Endothelial cell of umbilical vein (primary cell): ENCODE results near the gene DCC. TPM values are rescaled to one million over a fixed set of nuclear protein-coding genes. Genes with fewer than 3 reads are reported as not detected.
A peak's percentile ranks its signal among the peaks of the same experiment; 100 is the strongest.

Source experiments
- Bru-seq: library from RNA; stranded (reverse); fragments of 400-500 nt; gene quantifications from one replicate; lab custom pipeline; 2021; lab: Mats Ljungman, UMichigan
- BruChase-seq, 2 experiments: library from RNA; stranded (reverse); fragments of 400-500 nt; gene quantifications; one replicate each; lab custom pipeline; 2021; lab: Mats Ljungman, UMichigan
- BruUV-seq: library from RNA; stranded (reverse); fragments of 400-500 nt; replicated peaks from 2 replicates; lab custom pipeline; 2021; lab: Mats Ljungman, UMichigan
- CTCF ChIA-PET: fragments of 300-600, 350-600 bp; sonication (Branson Sonifier 250); formaldehyde crosslinking; loops from one replicate; lab custom pipeline; 2021; ENCODE audit warnings: antibody characterized with exemption, inconsistent platforms; lab: Charles Lee
- POLR2A ChIA-PET: fragments of 300-600, 350-600 bp; sonication (Branson Sonifier 250); formaldehyde crosslinking; loops from one replicate; lab custom pipeline; 2021; ENCODE audit warnings: antibody characterized with exemption, inconsistent platforms; lab: Charles Lee
- DNase-seq: peaks from one replicate; pipeline ENCODE4 v3.0.0-alpha.2; 2011; ENCODE audit warnings: low read depth, low spot score
- FAIRE-seq: peaks from 2 replicates; lab custom pipeline; 2011; peaks lifted over from hg19 to GRCh38; lab: Jason Lieb, UNC
- H2AFZ ChIP-seq: 2 replicates; pipeline ENCODE4 v1.6.0; 2012; ENCODE audit warnings: low read depth, low read length, control low read depth, inconsistent platforms
- H3K27ac ChIP-seq: 2 replicates; pipeline ENCODE4 v1.5.1; 2011; ENCODE audit warnings: low read depth, mild to moderate bottlenecking, control low read depth, low read length, moderate library complexity; ENCODE audit not compliant: insufficient read depth
- H3K27me3 ChIP-seq, 2 experiments: 2 replicates each; pipeline versions ENCODE4 v1.6.0 to v1.6.1; 2011; ENCODE audit warnings: low read length in 2 of 2, mixed read lengths in 1 of 2; ENCODE audit not compliant: control insufficient read depth in 2 of 2, insufficient read depth in 2 of 2
- H3K36me3 ChIP-seq, 2 experiments: 2 replicates in 1 of 2; 3 replicates in 1 of 2; pipeline ENCODE4 v1.5.1; 2011; ENCODE audit warnings: low read length in 2 of 2, mild to moderate bottlenecking in 1 of 2, moderate library complexity in 1 of 2; ENCODE audit not compliant: control insufficient read depth in 2 of 2, insufficient read depth in 2 of 2; ENCODE audit errors: extremely low read depth in 1 of 2
- H3K4me1 ChIP-seq: 3 replicates; pipeline ENCODE4 v1.5.1; 2011; ENCODE audit warnings: mild to moderate bottlenecking, low read length; ENCODE audit not compliant: control insufficient read depth, insufficient read depth; ENCODE audit errors: extremely low read depth
- H3K4me2 ChIP-seq: 2 replicates; pipeline ENCODE4 v1.6.1; 2011; ENCODE audit warnings: low read length, control low read depth, mixed read lengths; ENCODE audit not compliant: insufficient read depth
- H3K4me3 ChIP-seq, 3 experiments: fragments of 200-600 bp in 1 of 3; sonication (generic), shearing (Covaris generic) in 1 of 3; replicated peaks in 1 of 3; 2 replicates each; pipeline ENCODE4 v1.5.1; 2011 to 2016; ENCODE audit warnings: control low read depth in 3 of 3, low read length in 3 of 3, mild to moderate bottlenecking in 2 of 3, inconsistent platforms in 1 of 3, low read depth in 1 of 3, moderate library complexity in 1 of 3; ENCODE audit not compliant: insufficient read depth in 1 of 3
- H3K79me2 ChIP-seq: 2 replicates; pipeline ENCODE4 v1.6.0; 2012; ENCODE audit warnings: low read length, inconsistent platforms; ENCODE audit not compliant: control insufficient read depth, insufficient read depth
- H3K9ac ChIP-seq: replicated peaks from 2 replicates; pipeline ENCODE3; 2011; ENCODE audit warnings: low read length, control low read depth; ENCODE audit not compliant: insufficient read depth; ENCODE audit errors: extremely low read depth
- H3K9me1 ChIP-seq: replicated peaks from 3 replicates; pipeline ENCODE4 v1.6.0; 2011; ENCODE audit warnings: mild to moderate bottlenecking, low read length; ENCODE audit not compliant: control insufficient read depth, insufficient read depth; ENCODE audit errors: extremely low read depth
- H3K9me3 ChIP-seq: replicated peaks from 2 replicates; pipeline ENCODE4 v1.5.1; 2012; ENCODE audit warnings: low read length, inconsistent platforms; ENCODE audit not compliant: control insufficient read depth, insufficient read depth
- H4K20me1 ChIP-seq: replicated peaks from 2 replicates; pipeline ENCODE3; 2011; ENCODE audit warnings: mild to moderate bottlenecking, low read length; ENCODE audit not compliant: control insufficient read depth, insufficient read depth; ENCODE audit errors: extremely low read depth
- EZH2 ChIP-seq: IDR thresholded peaks from 2 replicates; pipeline ENCODE4 v1.6.1; 2012; ENCODE audit warnings: borderline replicate concordance, low read depth, mild to moderate bottlenecking, moderate library complexity, low read length, inconsistent platforms; ENCODE audit not compliant: severe bottlenecking
- FOS ChIP-seq: IDR thresholded peaks from 2 replicates; pipeline ENCODE4 v1.6.1; 2011; ENCODE audit warnings: mild to moderate bottlenecking, low read length, moderate library complexity, borderline replicate concordance; ENCODE audit not compliant: insufficient read depth
- GATA2 ChIP-seq: IDR thresholded peaks from 2 replicates; pipeline ENCODE4 v1.7.0; 2011; ENCODE audit warnings: low read depth, mild to moderate bottlenecking, moderate library complexity, mixed read lengths, low read length; ENCODE audit not compliant: insufficient read length, insufficient read depth
- JUN ChIP-seq: IDR thresholded peaks from 2 replicates; pipeline ENCODE4 v1.6.1; 2011; ENCODE audit warnings: borderline replicate concordance, low read depth; ENCODE audit not compliant: insufficient read length, insufficient read depth
- MAX ChIP-seq: IDR thresholded peaks from 2 replicates; pipeline ENCODE4 v1.6.1; 2011; ENCODE audit not compliant: insufficient read depth, insufficient read length
- MYC ChIP-seq: IDR thresholded peaks from one replicate; pipeline ENCODE4 v1.6.1; 2011; ENCODE audit warnings: mild to moderate bottlenecking, low read depth, low read length
- POLR2A ChIP-seq: IDR thresholded peaks from 2 replicates; pipeline ENCODE4 v1.6.1; 2012; ENCODE audit warnings: low read depth, mild to moderate bottlenecking, control low read depth, low read length
- POLR2AphosphoS5 ChIP-seq: IDR thresholded peaks from 2 replicates; pipeline ENCODE4 v1.6.1; 2012; ENCODE audit warnings: low read depth, mild to moderate bottlenecking, control low read depth, low read length, moderate library complexity; ENCODE audit not compliant: insufficient read depth
- dilution Hi-C: fragments of 300-500 bp; cut with MboI; formaldehyde crosslinking; loops from one replicate; pipeline ENCODE4 v1.15.0; 2019; ENCODE audit warnings: low sequenced_read_pairs; ENCODE audit not compliant: extremely low pct_ligation_motif_present
- intact Hi-C: fragments of 100-400 bp; cut with micrococcal nuclease; formaldehyde crosslinking; loops from one replicate; pipeline ENCODE4 v1.10.0; 2022
- long read RNA-seq: library from polyadenylated mRNA; stranded (forward); transcript quantifications from one replicate; pipeline ENCODE4 v2.0.0, GENCODE V29; 2021
- polyA minus RNA-seq, 3 experiments: library from RNA; depleted of rRNA, polyadenylated mRNA; stranded (reverse); fragments of >200 nt; gene quantifications; 1 replicate in 1 of 3; 2 replicates in 2 of 3; pipeline ENCODE4 v1.2.3, GENCODE V29; 2011
- polyA plus RNA-seq, 4 experiments: library from polyadenylated mRNA; depleted of rRNA in 3 of 4; stranded (reverse) in 3 of 4; unstranded in 1 of 4; fragments of >200 nt; gene quantifications; 2 replicates each; pipeline versions ENCODE4 v1.2.1 to v1.2.3, GENCODE V29; 2011 to 2012; ENCODE audit warnings: missing spikeins in 1 of 4
- total RNA-seq: library from RNA; stranded (reverse); gene quantifications from 2 replicates; pipeline ENCODE4 v1.2.3, GENCODE V29; 2021
- TF ChIP-seq, protein P1 (sequence below), 2 donors: IDR thresholded peaks; 1 replicate in 1 of 2; 2 replicates in 1 of 2; pipeline ENCODE4 v1.5.1; 2011; ENCODE audit warnings: low read length in 2 of 2, mild to moderate bottlenecking in 2 of 2, moderate library complexity in 2 of 2, control low read depth in 1 of 2, inconsistent platforms in 1 of 2, low read depth in 1 of 2; ENCODE audit not compliant: insufficient read depth in 1 of 2; ENCODE audit errors: extremely low read depth in 1 of 2

Gene DCC, protein sequence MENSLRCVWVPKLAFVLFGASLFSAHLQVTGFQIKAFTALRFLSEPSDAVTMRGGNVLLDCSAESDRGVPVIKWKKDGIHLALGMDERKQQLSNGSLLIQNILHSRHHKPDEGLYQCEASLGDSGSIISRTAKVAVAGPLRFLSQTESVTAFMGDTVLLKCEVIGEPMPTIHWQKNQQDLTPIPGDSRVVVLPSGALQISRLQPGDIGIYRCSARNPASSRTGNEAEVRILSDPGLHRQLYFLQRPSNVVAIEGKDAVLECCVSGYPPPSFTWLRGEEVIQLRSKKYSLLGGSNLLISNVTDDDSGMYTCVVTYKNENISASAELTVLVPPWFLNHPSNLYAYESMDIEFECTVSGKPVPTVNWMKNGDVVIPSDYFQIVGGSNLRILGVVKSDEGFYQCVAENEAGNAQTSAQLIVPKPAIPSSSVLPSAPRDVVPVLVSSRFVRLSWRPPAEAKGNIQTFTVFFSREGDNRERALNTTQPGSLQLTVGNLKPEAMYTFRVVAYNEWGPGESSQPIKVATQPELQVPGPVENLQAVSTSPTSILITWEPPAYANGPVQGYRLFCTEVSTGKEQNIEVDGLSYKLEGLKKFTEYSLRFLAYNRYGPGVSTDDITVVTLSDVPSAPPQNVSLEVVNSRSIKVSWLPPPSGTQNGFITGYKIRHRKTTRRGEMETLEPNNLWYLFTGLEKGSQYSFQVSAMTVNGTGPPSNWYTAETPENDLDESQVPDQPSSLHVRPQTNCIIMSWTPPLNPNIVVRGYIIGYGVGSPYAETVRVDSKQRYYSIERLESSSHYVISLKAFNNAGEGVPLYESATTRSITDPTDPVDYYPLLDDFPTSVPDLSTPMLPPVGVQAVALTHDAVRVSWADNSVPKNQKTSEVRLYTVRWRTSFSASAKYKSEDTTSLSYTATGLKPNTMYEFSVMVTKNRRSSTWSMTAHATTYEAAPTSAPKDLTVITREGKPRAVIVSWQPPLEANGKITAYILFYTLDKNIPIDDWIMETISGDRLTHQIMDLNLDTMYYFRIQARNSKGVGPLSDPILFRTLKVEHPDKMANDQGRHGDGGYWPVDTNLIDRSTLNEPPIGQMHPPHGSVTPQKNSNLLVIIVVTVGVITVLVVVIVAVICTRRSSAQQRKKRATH (N-terminal part only)
- total RNA-seq (not detected in 2 replicates), polyA plus RNA-seq (not detected in 2 replicates), polyA minus RNA-seq (not detected in 2 replicates), Bru-seq, nascent RNA (percentile 0 among the genes with signal in this experiment), BruChase-seq, experiment 1, labeled RNA remaining after a 6-hour chase (percentile 0 among the genes with signal in this experiment), BruChase-seq, experiment 2, labeled RNA remaining after a 2-hour chase (percentile 0 among the genes with signal in this experiment)
- not detected in 2 replicates for polyA plus RNA-seq (2011; cell fraction: cytosol; rRNA removed)
- not detected in 2 replicates for polyA plus RNA-seq (2011; cell fraction: nucleus; rRNA removed)
- not detected in 2 replicates for polyA plus RNA-seq (2012)
- not detected for polyA minus RNA-seq (2011; cell fraction: cytosol; rRNA and poly(A)+ RNA removed)
- polyA minus RNA-seq (2011; cell fraction: nucleus; rRNA and poly(A)+ RNA removed), result not detected in 2 replicates
- long read RNA-seq, result 0 reads

DNA sequence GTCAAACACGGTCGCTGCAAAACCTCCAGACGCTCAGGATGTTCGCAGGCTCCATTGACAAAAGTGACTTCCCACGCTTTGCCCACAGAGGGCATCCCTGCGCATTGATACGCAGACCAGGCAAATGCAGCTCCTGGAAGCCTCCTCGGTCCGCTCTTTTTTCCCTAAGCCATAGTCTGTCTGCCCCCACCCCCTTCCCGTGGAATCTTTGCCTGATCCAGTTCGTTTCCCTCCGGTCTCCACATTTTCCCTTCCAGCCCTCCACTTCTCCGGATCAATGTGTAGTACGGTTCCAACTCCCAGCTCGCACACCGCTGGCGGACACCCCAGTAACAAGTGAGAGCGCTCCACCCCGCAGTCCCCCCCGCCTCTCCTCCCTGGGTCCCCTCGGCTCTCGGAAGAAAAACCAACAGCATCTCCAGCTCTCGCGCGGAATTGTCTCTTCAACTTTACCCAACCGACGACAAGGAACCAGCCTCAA is at the start of gene DCC:
Gene DCC (plus strand): TSS at position 307 of the 481 bp plus-strand sequence. CDS start 591 bp downstream, outside the sequence.
- no peak within 1 kb of the TSS for H3K9ac ChIP-seq
- H3K27ac ChIP-seq, result no peak within 1 kb of the TSS
- CTCF ChIA-PET, result no interaction called here
- FAIRE-seq (no peak), DNase-seq (no peak)
- TF ChIP-seq POLR2A, result no peak
- no peak for TF ChIP-seq JUN
- TF ChIP-seq GATA2, result no peak
- no peak for TF ChIP-seq MYC
- TF ChIP-seq EZH2, result no peak
- TF ChIP-seq MAX, result no peak
- TF ChIP-seq POLR2AphosphoS5, result no peak
- no peak for TF ChIP-seq FOS
- TF ChIP-seq, protein P1, sequence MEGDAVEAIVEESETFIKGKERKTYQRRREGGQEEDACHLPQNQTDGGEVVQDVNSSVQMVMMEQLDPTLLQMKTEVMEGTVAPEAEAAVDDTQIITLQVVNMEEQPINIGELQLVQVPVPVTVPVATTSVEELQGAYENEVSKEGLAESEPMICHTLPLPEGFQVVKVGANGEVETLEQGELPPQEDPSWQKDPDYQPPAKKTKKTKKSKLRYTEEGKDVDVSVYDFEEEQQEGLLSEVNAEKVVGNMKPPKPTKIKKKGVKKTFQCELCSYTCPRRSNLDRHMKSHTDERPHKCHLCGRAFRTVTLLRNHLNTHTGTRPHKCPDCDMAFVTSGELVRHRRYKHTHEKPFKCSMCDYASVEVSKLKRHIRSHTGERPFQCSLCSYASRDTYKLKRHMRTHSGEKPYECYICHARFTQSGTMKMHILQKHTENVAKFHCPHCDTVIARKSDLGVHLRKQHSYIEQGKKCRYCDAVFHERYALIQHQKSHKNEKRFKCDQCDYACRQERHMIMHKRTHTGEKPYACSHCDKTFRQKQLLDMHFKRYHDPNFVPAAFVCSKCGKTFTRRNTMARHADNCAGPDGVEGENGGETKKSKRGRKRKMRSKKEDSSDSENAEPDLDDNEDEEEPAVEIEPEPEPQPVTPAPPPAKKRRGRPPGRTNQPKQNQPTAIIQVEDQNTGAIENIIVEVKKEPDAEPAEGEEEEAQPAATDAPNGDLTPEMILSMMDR (IDR thresholded peaks at IDR 0.05; ENCODE audit: extremely low read depth in 1 of 2, insufficient read depth in 1 of 2, low read depth in 1 of 2, low read length in 2 of 2), result no peak
- H3K9me1 ChIP-seq, result no peaks in the 10 kb centered on the region
- dilution Hi-C loops (no loop called here), intact Hi-C loops (no loop called here)
- H3K4me3 ChIP-seq, result no peak within 1 kb of the TSS
- H3K9me3 ChIP-seq, result no peaks in the 10 kb centered on the region
- no peaks in the 10 kb centered on the region for H4K20me1 ChIP-seq
- H2AFZ ChIP-seq, result no peak within 1 kb of the TSS
- no peaks in the 10 kb centered on the region for H3K79me2 ChIP-seq
- H3K27me3 ChIP-seq, result peaks cover 0 to 3% of the 10 kb centered on the region in 2 experiments
- POLR2A ChIA-PET, result no interaction called here
- no TSS peak for BruUV-seq
- H3K4me1 ChIP-seq, result no peaks in the 10 kb centered on the region
- H3K4me2 ChIP-seq, result no peak within 1 kb of the TSS
- no peaks in the 10 kb centered on the region for H3K36me3 ChIP-seq
